Neutrophil (primary cell): ENCODE data around the gene ATXN2.
A peak's percentile ranks its signal among the peaks of the same experiment; 100 is the strongest.

Experiments
- H3K27ac ChIP-seq: fragments of 200-600 bp; sonication (generic); 2 replicates; pipeline ENCODE4 v1.5.1; 2016; ENCODE audit warnings: mild to moderate bottlenecking, moderate library complexity
- H3K27me3 ChIP-seq: fragments of 200-600 bp; sonication (generic); 2 replicates; pipeline ENCODE4 v1.6.0; 2016; ENCODE audit warnings: mild to moderate bottlenecking
- H3K36me3 ChIP-seq: fragments of 200-600 bp; sonication (generic); 2 replicates; pipeline ENCODE4 v1.5.1; 2017
- H3K4me1 ChIP-seq, 2 experiments: fragments of 200-600 bp in 1 of 2; sonication (generic) in 1 of 2; 1 replicate in 1 of 2; 2 replicates in 1 of 2; pipeline versions ENCODE4 v1.5.1 to v1.6.1; 2013 to 2016; ENCODE audit warnings: low read depth in 1 of 2, low read length in 1 of 2, mild to moderate bottlenecking in 1 of 2, moderate library complexity in 1 of 2; ENCODE audit not compliant: control insufficient read depth in 1 of 2, insufficient read depth in 1 of 2
- H3K4me3 ChIP-seq, 2 experiments: fragments of 200-600 bp in 1 of 2; sonication (generic) in 1 of 2; 1 replicate in 1 of 2; 2 replicates in 1 of 2; pipeline ENCODE4 v1.5.1; 2013 to 2016; ENCODE audit warnings: low read depth in 1 of 2, low read length in 1 of 2, mild to moderate bottlenecking in 1 of 2, moderate library complexity in 1 of 2
- H3K9me3 ChIP-seq: fragments of 200-600 bp; sonication (generic); 2 replicates; pipeline ENCODE4 v1.5.1; 2016
- CTCF ChIP-seq: fragments of 200-600 bp; sonication (generic); IDR thresholded peaks from 2 replicates; pipeline ENCODE4 v1.5.1; 2016; ENCODE audit warnings: antibody characterized with exemption

Gene ATXN2

GRCh38 chr12:111441107-111441928 lies 157.8 kb downstream of the ATXN2 start:
- H3K27me3 ChIP-seq = no peaks in the 10 kb centered on the region
- TF ChIP-seq CTCF = no peak
- H3K27ac ChIP-seq = no peak overlapping the region
- no peak overlapping the region for H3K4me3 ChIP-seq
- no peaks in the 10 kb centered on the region for H3K9me3 ChIP-seq
- peaks cover 77 to 84% of the 10 kb centered on the region in 2 experiments for H3K4me1 ChIP-seq
- no peaks in the 10 kb centered on the region for H3K36me3 ChIP-seq

- TF ChIP-seq CTCF = no peak
- H3K27ac ChIP-seq = no peak overlapping the region
Observed at GRCh38 chr12:111440631-111441030, 158.5 kb downstream of the ATXN2 start.

GRCh38 chr12:111440152-111440551 lies 159.0 kb downstream of the ATXN2 start:
- H3K9me3 ChIP-seq = no peaks in the 10 kb centered on the region
- no peaks in the 10 kb centered on the region for H3K27me3 ChIP-seq
- H3K4me3 ChIP-seq = no peak overlapping the region
- peaks cover 76 to 84% of the 10 kb centered on the region in 2 experiments for H3K4me1 ChIP-seq
- no peaks in the 10 kb centered on the region for H3K36me3 ChIP-seq
- TF ChIP-seq CTCF = no peak
- peak overlapping the region; percentile 67 for H3K27ac ChIP-seq

More at GRCh38 chr12:111440631-111441030, 158.5 kb downstream of the ATXN2 start:
- H3K36me3 ChIP-seq = no peaks in the 10 kb centered on the region
- peaks cover 77 to 84% of the 10 kb centered on the region in 2 experiments for H3K4me1 ChIP-seq
- no peaks in the 10 kb centered on the region for H3K9me3 ChIP-seq
- no peak overlapping the region for H3K4me3 ChIP-seq
- H3K27me3 ChIP-seq = no peaks in the 10 kb centered on the region

- Histone ChIP-seq H3K9me3 (no peaks in the 10 kb centered on the region), H3K27ac (peak overlapping the region; percentile 67), H3K27me3 (no peaks in the 10 kb centered on the region), H3K36me3 (no peaks in the 10 kb centered on the region), H3K4me1 (peaks cover 76 to 84% of the 10 kb centered on the region in 2 experiments), H3K4me3 (no peak overlapping the region)
- TF ChIP-seq CTCF = no peak
Observed at GRCh38 chr12:111439657-111440151, 159.4 kb downstream of the ATXN2 start.

- peak overlapping the region; percentile 67 for H3K27ac ChIP-seq
- no peaks in the 10 kb centered on the region for H3K9me3 ChIP-seq
- H3K4me1 ChIP-seq = peaks cover 71 to 82% of the 10 kb centered on the region in 2 experiments
- H3K36me3 ChIP-seq = no peaks in the 10 kb centered on the region
- no peaks in the 10 kb centered on the region for H3K27me3 ChIP-seq
- H3K4me3 ChIP-seq = peak overlapping the region; percentile 5 to 20
- TF ChIP-seq CTCF = no peak
Observed at GRCh38 chr12:111438481-111438880, 160.6 kb downstream of the ATXN2 start.
